ENCODE data around the gene KIAA0040. TPM values are rescaled to one million over a fixed set of nuclear protein-coding genes. Genes with fewer than 3 reads are reported as not detected.

KIAA0040 gene
- total and polyA plus RNA-seq, 2 donors (not counting 3 experiments of a cell fraction or from before 2014, with no cell fraction given), result 8.3 to 10.9 TPM

DNA sequence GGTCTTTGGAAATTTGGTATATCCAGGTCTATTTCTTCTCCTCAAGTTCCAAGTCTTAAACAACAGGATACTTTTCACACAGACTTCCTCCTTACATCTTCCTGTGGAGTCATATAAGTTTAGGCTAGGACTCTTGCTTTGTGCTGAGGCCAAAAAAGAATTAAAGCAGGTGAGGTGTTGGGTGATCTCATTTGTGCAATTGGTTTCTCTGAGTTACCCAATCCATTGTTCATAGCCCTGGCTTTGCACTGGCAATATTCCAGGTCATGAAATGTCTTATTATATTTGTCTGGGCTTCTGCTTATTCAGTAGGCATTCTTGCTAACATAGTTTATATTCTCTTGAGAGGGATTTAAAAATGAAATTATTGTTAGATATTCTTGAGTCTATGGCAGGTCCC is 14.1 kb upstream of the KIAA0040 start:
- ChIA-PET CTCF (interaction anchor here (0.9 kb wide), 1 partner anchor 55 kb away, joined by 3 read pairs; no protein-coding TSS in a partner anchor), POLR2A (no interaction called here)
- no peak overlapping the region for H3K4me2 ChIP-seq (ENCODE audit: insufficient read depth, low read length)
- no peaks in the 10 kb centered on the region for H3K9me3 ChIP-seq (replicated peaks; ENCODE audit: control insufficient read depth, insufficient read depth, low read length)
- H3K4me1 ChIP-seq (ENCODE audit: control insufficient read depth, extremely low read depth, insufficient read depth, low read length), result peaks cover 2% of the 10 kb centered on the region
- H3K4me3 ChIP-seq (replicated peaks in 1 of 3; ENCODE audit: insufficient read depth in 1 of 3, low read depth in 1 of 3, low read length in 3 of 3), result no peak overlapping the region
- FAIRE-seq (peak; percentile 59), DNase-seq (ENCODE audit: low read depth, low spot score) (peak; percentile 47)
- H3K36me3 ChIP-seq (ENCODE audit: control insufficient read depth in 2 of 2, extremely low read depth in 1 of 2, insufficient read depth in 2 of 2, low read length in 2 of 2), result no peaks in the 10 kb centered on the region
- H2AFZ ChIP-seq (ENCODE audit: low read depth, low read length), result no peak overlapping the region
- H3K9ac ChIP-seq (replicated peaks; ENCODE audit: extremely low read depth, insufficient read depth, low read length), result no peak overlapping the region
- H3K27me3 ChIP-seq (ENCODE audit: control insufficient read depth in 2 of 2, insufficient read depth in 2 of 2, low read length in 2 of 2), result no peaks in the 10 kb centered on the region
- no peaks in the 10 kb centered on the region for H3K9me1 ChIP-seq (replicated peaks; ENCODE audit: control insufficient read depth, extremely low read depth, insufficient read depth, low read length)
- no peak for TF ChIP-seq MYC (IDR thresholded peaks at IDR 0.05; ENCODE audit: low read depth, low read length)
- TF ChIP-seq EZH2 (IDR thresholded peaks at IDR 0.05; ENCODE audit: borderline replicate concordance, low read depth, low read length, severe bottlenecking), result no peak
- no peak for TF ChIP-seq GATA2 (IDR thresholded peaks at IDR 0.05; ENCODE audit: insufficient read depth, insufficient read length, low read depth, low read length)
- no peak for TF ChIP-seq CTCF (IDR thresholded peaks at IDR 0.05; ENCODE audit: extremely low read depth in 1 of 2, insufficient read depth in 1 of 2, low read depth in 1 of 2, low read length in 2 of 2)
- TF ChIP-seq FOS (IDR thresholded peaks at IDR 0.05; ENCODE audit: borderline replicate concordance, insufficient read depth, low read length), result peak; percentile 20
- no peaks in the 10 kb centered on the region for H4K20me1 ChIP-seq (replicated peaks; ENCODE audit: control insufficient read depth, extremely low read depth, insufficient read depth, low read length)
- intact Hi-C loops (cut with micrococcal nuclease) (no loop called here), dilution Hi-C loops (cut with MboI; ENCODE audit: extremely low pct_ligation_motif_present, low sequenced_read_pairs) (no loop called here)
- H3K27ac ChIP-seq (ENCODE audit: insufficient read depth, low read depth, low read length), result no peak overlapping the region
- BruUV-seq (replicated peaks), result no TSS peak
- no peaks in the 10 kb centered on the region for H3K79me2 ChIP-seq (ENCODE audit: control insufficient read depth, insufficient read depth, low read length)

GRCh38 chr1:175204330-175204729 is 11.8 kb upstream of the KIAA0040 start:
- Histone ChIP-seq H2AFZ (ENCODE audit: low read depth, low read length) (no peak overlapping the region), H3K9me3 (replicated peaks; ENCODE audit: control insufficient read depth, insufficient read depth, low read length) (no peaks in the 10 kb centered on the region), H3K4me3 (replicated peaks in 1 of 3; ENCODE audit: insufficient read depth in 1 of 3, low read depth in 1 of 3, low read length in 3 of 3) (no peak overlapping the region), H3K27me3 (ENCODE audit: control insufficient read depth in 2 of 2, insufficient read depth in 2 of 2, low read length in 2 of 2) (no peaks in the 10 kb centered on the region), H3K9me1 (replicated peaks; ENCODE audit: control insufficient read depth, extremely low read depth, insufficient read depth, low read length) (no peaks in the 10 kb centered on the region), H3K79me2 (ENCODE audit: control insufficient read depth, insufficient read depth, low read length) (no peaks in the 10 kb centered on the region), H3K4me2 (ENCODE audit: insufficient read depth, low read length) (no peak overlapping the region), H3K27ac (ENCODE audit: insufficient read depth, low read depth, low read length) (no peak overlapping the region), H3K36me3 (ENCODE audit: control insufficient read depth in 2 of 2, extremely low read depth in 1 of 2, insufficient read depth in 2 of 2, low read length in 2 of 2) (no peaks in the 10 kb centered on the region), H4K20me1 (replicated peaks; ENCODE audit: control insufficient read depth, extremely low read depth, insufficient read depth, low read length) (no peaks in the 10 kb centered on the region), H3K9ac (replicated peaks; ENCODE audit: extremely low read depth, insufficient read depth, low read length) (no peak overlapping the region), H3K4me1 (ENCODE audit: control insufficient read depth, extremely low read depth, insufficient read depth, low read length) (peaks cover 20% of the 10 kb centered on the region)
- intact Hi-C loops (cut with micrococcal nuclease), result no loop called here
- no peak for DNase-seq (ENCODE audit: low read depth, low spot score)
- no peak for TF ChIP-seq MYC (IDR thresholded peaks at IDR 0.05; ENCODE audit: low read depth, low read length)
- TF ChIP-seq JUN (IDR thresholded peaks at IDR 0.05; ENCODE audit: borderline replicate concordance, insufficient read depth, insufficient read length, low read depth), result no peak
- no peak for TF ChIP-seq MAX (IDR thresholded peaks at IDR 0.05; ENCODE audit: insufficient read depth, insufficient read length)
- TF ChIP-seq CTCF (IDR thresholded peaks at IDR 0.05; ENCODE audit: extremely low read depth in 1 of 2, insufficient read depth in 1 of 2, low read depth in 1 of 2, low read length in 2 of 2), result no peak
- no peak for TF ChIP-seq POLR2AphosphoS5 (IDR thresholded peaks at IDR 0.05; ENCODE audit: insufficient read depth, low read depth, low read length)
- FAIRE-seq, result no peak
- BruUV-seq (replicated peaks), result no TSS peak
- ChIA-PET CTCF (interaction anchor here (0.8 to 1.1 kb wide), 2 partner anchors 50 to 53 kb away, joined by 3 read pairs; no protein-coding TSS in a partner anchor), POLR2A (no interaction called here)
- dilution Hi-C loops (cut with MboI; ENCODE audit: extremely low pct_ligation_motif_present, low sequenced_read_pairs), result no loop called here

Data from endothelial cell of umbilical vein (primary cell).